GM23338 (cell line): ENCODE data around the gene AMZ1. TPM values are rescaled to one million over a fixed set of nuclear protein-coding genes. Genes with fewer than 3 reads are reported as not detected.

Source experiments
- ATAC-seq: fragments of 200-7000 bp; cut with Tn5 transposase; 3 replicates; pipeline ENCODE4 v1.9.1; 2020
- DNase-seq: peaks from one replicate; pipeline ENCODE4 v3.0.0-alpha.2; 2015; ENCODE audit warnings: low spot score
- H2AFZ ChIP-seq: fragments of 200-600 bp; sonication (generic); 2 replicates; pipeline ENCODE4 v1.8.0; 2016; ENCODE audit warnings: antibody characterized with exemption, mild to moderate bottlenecking, moderate library complexity
- H3F3A ChIP-seq: fragments of 200-600 bp; sonication (generic); replicated peaks from 2 replicates; pipeline ENCODE4 v1.8.0; 2017; ENCODE audit warnings: antibody characterized with exemption, mixed run types, low read depth
- H3K27ac ChIP-seq: fragments of 200-600 bp; sonication (generic); 2 replicates; pipeline ENCODE4 v1.6.1; 2016; ENCODE audit warnings: low read depth
- H3K27me3 ChIP-seq: fragments of 200-600 bp; sonication (generic); 2 replicates; pipeline ENCODE4 v1.8.0; 2016; ENCODE audit warnings: mild to moderate bottlenecking, mixed run types, moderate library complexity; ENCODE audit not compliant: insufficient read depth
- H3K36me3 ChIP-seq: fragments of 200-600 bp; sonication (generic); 2 replicates; pipeline ENCODE4 v1.8.0; 2016; ENCODE audit warnings: mild to moderate bottlenecking; ENCODE audit not compliant: insufficient read depth
- H3K4me1 ChIP-seq: fragments of 200-600 bp; sonication (generic); 2 replicates; pipeline ENCODE4 v1.8.0; 2016; ENCODE audit warnings: mild to moderate bottlenecking, moderate library complexity; ENCODE audit not compliant: insufficient read depth
- H3K4me2 ChIP-seq: fragments of 200-600 bp; sonication (generic); 2 replicates; pipeline ENCODE4 v1.7.1; 2017; ENCODE audit warnings: mixed run types
- H3K4me3 ChIP-seq: fragments of 200-600 bp; sonication (generic); 2 replicates; pipeline ENCODE4 v1.6.1; 2016; ENCODE audit warnings: mixed run types
- H3K79me2 ChIP-seq: fragments of 200-600 bp; sonication (generic); replicated peaks from 2 replicates; pipeline ENCODE4 v1.8.0; 2017; ENCODE audit warnings: mild to moderate bottlenecking; ENCODE audit not compliant: insufficient read depth
- H3K9me2 ChIP-seq: fragments of 200-600 bp; sonication (generic); 2 replicates; pipeline ENCODE4 v1.8.0; 2017; ENCODE audit not compliant: insufficient read depth
- H4K20me1 ChIP-seq: fragments of 200-600 bp; sonication (generic); replicated peaks from 2 replicates; pipeline ENCODE4 v1.8.0; 2017; ENCODE audit warnings: mild to moderate bottlenecking; ENCODE audit not compliant: insufficient read depth
- H3K27ac Mint-ChIP-seq: 2 replicates; pipeline ENCODE4 v1.8.0; 2020; ENCODE audit warnings: inconsistent platforms, mild to moderate bottlenecking, moderate library complexity, mixed read lengths
- H3K27me3 Mint-ChIP-seq: 3 replicates; pipeline ENCODE4 v1.8.0; 2022; ENCODE audit warnings: low read depth, mild to moderate bottlenecking, moderate library complexity, mixed read lengths, inconsistent platforms; ENCODE audit not compliant: insufficient read depth, poor library complexity
- H3K36me3 Mint-ChIP-seq: 3 replicates; pipeline ENCODE4 v1.8.0; 2021; ENCODE audit warnings: low read depth, mild to moderate bottlenecking, inconsistent platforms, moderate library complexity, mixed read lengths
- H3K4me1 Mint-ChIP-seq: 3 replicates; pipeline ENCODE4 v1.8.0; 2020; ENCODE audit warnings: mild to moderate bottlenecking, inconsistent platforms, mixed read lengths
- H3K4me3 Mint-ChIP-seq: 3 replicates; pipeline ENCODE4 v1.8.0; 2021; ENCODE audit warnings: moderate library complexity, mild to moderate bottlenecking, inconsistent platforms, mixed read lengths
- H3K9me3 Mint-ChIP-seq: 3 replicates; pipeline ENCODE4 v1.8.0; 2020; ENCODE audit warnings: moderate library complexity, mild to moderate bottlenecking, inconsistent platforms, mixed read lengths
- CREB1 ChIP-seq: fragments of 250-450 bp; sonication (Bioruptor Pico); IDR thresholded peaks from 2 replicates; pipeline ENCODE4 v1.5.0; 2020; ENCODE audit warnings: low read depth, mild to moderate bottlenecking, moderate library complexity
- CTCF ChIP-seq, 2 experiments: fragments of 200-600 bp in 1 of 2; sonication (generic) in 1 of 2; conservative IDR thresholded peaks; 2 replicates each; pipeline versions ENCODE4 v1.5.1 to v1.6.1; 2016 to 2017; ENCODE audit warnings: antibody characterized with exemption in 2 of 2, low read depth in 2 of 2, mild to moderate bottlenecking in 2 of 2, moderate library complexity in 1 of 2
- ETS1 ChIP-seq: IDR thresholded peaks from 2 replicates; pipeline ENCODE4 v1.6.1; 2016; ENCODE audit warnings: antibody characterized with exemption
- EZH2 ChIP-seq: fragments of 200-600 bp; sonication (generic); IDR thresholded peaks from one replicate; pipeline ENCODE4 v1.8.0; 2017; ENCODE audit warnings: antibody characterized with exemption, mild to moderate bottlenecking, low read depth; ENCODE audit not compliant: unreplicated experiment
- EZH2phosphoT487 ChIP-seq: fragments of 200-600 bp; sonication (generic); IDR thresholded peaks from one replicate; pipeline ENCODE4 v1.8.1; 2018; ENCODE audit warnings: antibody characterized with exemption; ENCODE audit not compliant: unreplicated experiment
- JUNB ChIP-seq: IDR thresholded peaks from one replicate; pipeline ENCODE4 v1.6.1; 2016; ENCODE audit warnings: antibody characterized with exemption; ENCODE audit not compliant: unreplicated experiment
- NANOG ChIP-seq: IDR thresholded peaks from 2 replicates; pipeline ENCODE4 v1.6.1; 2016; ENCODE audit warnings: antibody characterized with exemption, borderline replicate concordance
- POLR2AphosphoS5 ChIP-seq: IDR thresholded peaks from 2 replicates; pipeline ENCODE4 v1.6.1; 2016; ENCODE audit warnings: antibody characterized with exemption, low read depth
- REST ChIP-seq: IDR thresholded peaks from one replicate; pipeline ENCODE4 v1.6.1; 2018; ENCODE audit warnings: antibody characterized with exemption; ENCODE audit not compliant: unreplicated experiment
- STAT1 ChIP-seq: IDR thresholded peaks from one replicate; pipeline ENCODE4 v1.6.1; 2016; ENCODE audit warnings: antibody characterized with exemption; ENCODE audit not compliant: unreplicated experiment
- ZNF114 ChIP-seq: fragments of 250-450 bp; sonication (Bioruptor Pico); IDR thresholded peaks from 2 replicates; pipeline ENCODE4 v1.5.0; 2020; ENCODE audit warnings: mild to moderate bottlenecking, moderate library complexity
- ZNF331 ChIP-seq: fragments of 250-450 bp; sonication (Bioruptor Pico); IDR thresholded peaks from 2 replicates; pipeline ENCODE4 v1.5.0; 2020; ENCODE audit warnings: low read depth, mild to moderate bottlenecking, moderate library complexity
- ZNF462 ChIP-seq: fragments of 250-450 bp; sonication (Bioruptor Pico); IDR thresholded peaks from 2 replicates; pipeline ENCODE4 v1.5.0; 2020; ENCODE audit warnings: mild to moderate bottlenecking, moderate library complexity
- polyA plus RNA-seq: library from polyadenylated mRNA; unstranded; fragments of >200 nt; fragmentation: Nextera tagmentation; extraction: Ambion mirVana; gene quantifications from 2 replicates; pipeline ENCODE4 v1.2.1, GENCODE V29; 2016
- total RNA-seq: library from RNA; depleted of rRNA; stranded (reverse); fragments of >200 nt; shearing (Covaris generic); gene quantifications from 2 replicates; pipeline ENCODE4 v1.2.3, GENCODE V29; 2014

The AMZ1 gene
- total and polyA plus RNA-seq, 2 experiments from 2014 or later: 0.73 to 4.5 TPM

GRCh38 chr7:2644220-2644561 is 43.8 kb upstream of the AMZ1 start:
- Histone ChIP-seq H3K4me3 (no peak overlapping the region), H4K20me1 (no peaks in the 10 kb centered on the region; the same call in 1 of the 2 replicates), H3F3A (0 out of 2 replicates have a peak, but pooled peaks cover 4% of the 10 kb centered on the region), H3K4me1 (peaks cover 35% of the 10 kb centered on the region), H3K27ac (peak overlapping the region; percentile 94), H3K27me3 (no peaks in the 10 kb centered on the region), H3K36me3 (no peaks in the 10 kb centered on the region; the same call in 1 of the 2 replicates), H3K4me2 (0 out of 2 replicates have a peak overlapping the region, but pooled peaks have one; percentile 72), H3K9me2 (no peaks in the 10 kb centered on the region), H2AFZ (no peak overlapping the region), H3K79me2 (peaks cover 38% of the 10 kb centered on the region)
- peak overlapping the region; percentile 95 for H3K27ac Mint-ChIP-seq
- H3K36me3 Mint-ChIP-seq: peaks cover 4% of the 10 kb centered on the region; the same call in 1 of the 3 replicates
- no peak overlapping the region for H3K4me3 Mint-ChIP-seq
- DNase-seq (no peak), ATAC-seq (no peak)
- peaks cover 28% of the 10 kb centered on the region for H3K4me1 Mint-ChIP-seq
- TF ChIP-seq CREB1 (CRISPR knock-in tag): no peak
- TF ChIP-seq NANOG: no peak
- no peak for TF ChIP-seq ZNF462 (CRISPR knock-in tag)
- no peak for TF ChIP-seq STAT1
- no peak for TF ChIP-seq REST
- TF ChIP-seq ETS1: no peak
- TF ChIP-seq JUNB: no peak
- no peak for TF ChIP-seq CTCF (conservative IDR thresholded peaks at IDR 0.05; ENCODE audit: low read depth in 2 of 2)
- TF ChIP-seq EZH2: no peak
- TF ChIP-seq ZNF331: no peak
- TF ChIP-seq POLR2AphosphoS5: no peak
- TF ChIP-seq ZNF114 (CRISPR knock-in tag): no peak
- TF ChIP-seq EZH2phosphoT487: no peak
- no peaks in the 10 kb centered on the region for H3K9me3 Mint-ChIP-seq
- peaks cover 24% of the 10 kb centered on the region for H3K27me3 Mint-ChIP-seq
